Esophagus muscularis mucosa (tissue), 4 donors: Measurements from ENCODE around the gene TCEANC. TPM values are rescaled to one million over a fixed set of nuclear protein-coding genes. Genes with fewer than 3 reads are reported as not detected.

Experiments
- DNase-seq: peaks from one replicate; pipeline ENCODE4 v3.0.0-alpha.2; 2017; ENCODE audit errors: extremely low spot score
- H3K27ac ChIP-seq, 4 donors: fragments of 200-600 bp; sonication (generic); replicated peaks in 1 of 4; 1 replicate in 3 of 4; 2 replicates in 1 of 4; pipeline ENCODE4 v1.5.1; 2016 to 2019; ENCODE audit warnings: mild to moderate bottlenecking in 1 of 4
- H3K27me3 ChIP-seq, 4 donors: fragments of 200-600 bp; sonication (generic); one replicate each; pipeline versions ENCODE4 v1.5.1 to v1.6.0; 2016 to 2019
- H3K36me3 ChIP-seq, 4 donors: fragments of 200-600 bp; sonication (generic); one replicate each; pipeline ENCODE4 v1.5.1; 2016 to 2019
- H3K4me1 ChIP-seq, 4 donors: fragments of 200-600 bp; sonication (generic); one replicate each; pipeline ENCODE4 v1.5.1; 2016 to 2019
- H3K4me3 ChIP-seq, 4 donors: fragments of 200-600 bp; sonication (generic); 1 replicate in 2 of 4; 2 replicates in 2 of 4; pipeline ENCODE4 v1.5.1; 2016 to 2019; ENCODE audit warnings: mild to moderate bottlenecking in 4 of 4, moderate library complexity in 1 of 4
- H3K9me3 ChIP-seq, 4 donors: fragments of 200-600 bp; sonication (generic); 1 replicate in 3 of 4; 2 replicates in 1 of 4; pipeline ENCODE4 v1.5.1; 2016 to 2019
- CTCF ChIP-seq, 3 experiments: fragments of 200-600 bp in 2 of 3; fragments of 450-650 bp in 1 of 3; sonication (generic) in 2 of 3; IDR thresholded peaks; one replicate each; pipeline ENCODE4 v1.5.1; 2017 to 2019; ENCODE audit warnings: antibody characterized with exemption in 3 of 3, mild to moderate bottlenecking in 2 of 3, moderate library complexity in 1 of 3
- EP300 ChIP-seq: sonication (generic); formaldehyde crosslinking; IDR thresholded peaks from one replicate; pipeline ENCODE4 v1.6.1; 2017; ENCODE audit warnings: antibody characterized with exemption
- POLR2A ChIP-seq: fragments of 450-650 bp; IDR thresholded peaks from one replicate; pipeline ENCODE4 v1.6.1; 2017; ENCODE audit warnings: antibody characterized with exemption, moderate library complexity, mild to moderate bottlenecking, low read depth
- POLR2AphosphoS5 ChIP-seq, 2 donors: sonication (generic); formaldehyde crosslinking; IDR thresholded peaks; one replicate each; pipeline ENCODE4 v1.6.1; 2017; ENCODE audit warnings: antibody characterized with exemption in 2 of 2
- WGBS: methylation state at CpG from one replicate; pipeline ENCODE4 v1.1.5; 2018; 5-methylcytosine and 5-hydroxymethylcytosine counted together
- intact Hi-C: fragments of 100-400 bp; cut with DNase I; formaldehyde crosslinking; loops from one replicate; pipeline ENCODE4 v1.15.1; 2023
- total RNA-seq, 4 donors: library from RNA; depleted of rRNA; stranded (reverse); fragments of >200 nt; gene quantifications; one replicate each; pipeline versions ENCODE4 v1.1.0 to v1.2.1, GENCODE V29; 2016

Gene TCEANC
- total RNA-seq = 1 to 10 TPM; 3.5 to 7.1 (median 4.0) TPM

- Histone ChIP-seq H3K27me3 (no peaks in the 10 kb centered on the region), H3K4me1 (peaks cover 6 to 24% (median 15%) of the 10 kb centered on the region in 4 donors), H3K4me3 (peak within 1 kb of the TSS; percentile 61 to 76 (median 64)), H3K9me3 (no peaks in the 10 kb centered on the region), H3K36me3 (peaks cover 0 to 6% (median 0%) of the 10 kb centered on the region in 4 donors), H3K27ac (peak within 1 kb of the TSS; percentile 82 to 95 (median 94))
- peak; percentile 98 for DNase-seq
- intact Hi-C loops = no loop called here
- TF ChIP-seq CTCF (IDR thresholded peaks at IDR 0.05) (no peak), POLR2AphosphoS5 (IDR thresholded peaks at IDR 0.05) (peak; percentile 91 to 96), POLR2A (peak; percentile 31)
- 4% methylated on average over 15 of the region's 54 CpGs for WGBS
Measured at GRCh38 chrX:13652850-13653693, at the start of gene TCEANC. TSS of gene TCEANC (plus strand) at chrX:13653141. CDS start at chrX:13662509, 9,368 bp downstream.

- no peaks in the 10 kb centered on the region for H3K36me3 ChIP-seq
- no peaks in the 10 kb centered on the region for H3K9me3 ChIP-seq
- H3K4me3 ChIP-seq = no peak overlapping the region
- intact Hi-C loops = no loop called here
- no peak for TF ChIP-seq POLR2AphosphoS5 (IDR thresholded peaks at IDR 0.05)
- H3K27me3 ChIP-seq = no peaks in the 10 kb centered on the region
- no peaks in the 10 kb centered on the region for H3K4me1 ChIP-seq
- DNase-seq = no peak
- no peak overlapping the region for H3K27ac ChIP-seq
- 89% methylated on average over 1 of the region's 1 CpG for WGBS
Measured at GRCh38 chrX:13605611-13606010, 47.3 kb upstream of the TCEANC start.

GRCh38 chrX:13607331-13607995 is 45.5 kb upstream of the TCEANC start:
- no peaks in the 10 kb centered on the region for H3K36me3 ChIP-seq
- WGBS = 68% methylated on average over 6 of the region's 6 CpGs
- H3K4me3 ChIP-seq = no peak overlapping the region
- no peaks in the 10 kb centered on the region for H3K4me1 ChIP-seq
- intact Hi-C loops = no loop called here
- H3K9me3 ChIP-seq = no peaks in the 10 kb centered on the region
- H3K27ac ChIP-seq = no peak overlapping the region
- H3K27me3 ChIP-seq = no peaks in the 10 kb centered on the region
- no peak for DNase-seq
- no peak for TF ChIP-seq POLR2A
- no peak for TF ChIP-seq CTCF (IDR thresholded peaks at IDR 0.05)
- TF ChIP-seq POLR2AphosphoS5 (IDR thresholded peaks at IDR 0.05) = no peak
- TF ChIP-seq EP300 = no peak

- no peaks in the 10 kb centered on the region for H3K9me3 ChIP-seq
- 71% methylated on average over 2 of the region's 2 CpGs for WGBS
- intact Hi-C loops = no loop called here
Measured at GRCh38 chrX:13607996-13608365, 45.0 kb upstream of the TCEANC start.

More at GRCh38 chrX:13607996-13608365, 45.0 kb upstream of the TCEANC start:
- H3K27me3 ChIP-seq = no peaks in the 10 kb centered on the region
- no peak for DNase-seq
- H3K4me1 ChIP-seq = no peaks in the 10 kb centered on the region
- no peak overlapping the region for H3K4me3 ChIP-seq
- H3K36me3 ChIP-seq = no peaks in the 10 kb centered on the region
- H3K27ac ChIP-seq = no peak overlapping the region
- TF ChIP-seq POLR2A (no peak), EP300 (no peak), POLR2AphosphoS5 (IDR thresholded peaks at IDR 0.05) (no peak), CTCF (IDR thresholded peaks at IDR 0.05) (no peak)
